G401 (cell line): ENCODE results near the gene PPFIA2. TPM values are rescaled to one million over a fixed set of nuclear protein-coding genes. Genes with fewer than 3 reads are reported as not detected.
A peak's percentile ranks its signal among the peaks of the same experiment; 100 is the strongest.
"Not testable (repeated sequence)": the region's sequence is repeated elsewhere in the genome, so short reads cannot be mapped to it uniquely, and the experiment has no call there.

ENCODE experiments used
- DNase-seq: peaks from one replicate; pipeline ENCODE4 v3.0.0-alpha.2; 2015; ENCODE audit warnings: low spot score
- in situ Hi-C: cut with HindIII; loops from 2 replicates; pipeline ENCODE4 v1.10.0; 2016; ENCODE audit warnings: low sequenced_read_pairs, mixed read lengths
- total RNA-seq: library from RNA; depleted of rRNA; stranded (reverse); fragments of >200 nt; shearing (Covaris generic); gene quantifications from 2 replicates; pipeline ENCODE4 v1.2.3, GENCODE V29; 2014

The PPFIA2 gene
- total RNA-seq, 1 experiment from 2014 or later = not detected

DNA sequence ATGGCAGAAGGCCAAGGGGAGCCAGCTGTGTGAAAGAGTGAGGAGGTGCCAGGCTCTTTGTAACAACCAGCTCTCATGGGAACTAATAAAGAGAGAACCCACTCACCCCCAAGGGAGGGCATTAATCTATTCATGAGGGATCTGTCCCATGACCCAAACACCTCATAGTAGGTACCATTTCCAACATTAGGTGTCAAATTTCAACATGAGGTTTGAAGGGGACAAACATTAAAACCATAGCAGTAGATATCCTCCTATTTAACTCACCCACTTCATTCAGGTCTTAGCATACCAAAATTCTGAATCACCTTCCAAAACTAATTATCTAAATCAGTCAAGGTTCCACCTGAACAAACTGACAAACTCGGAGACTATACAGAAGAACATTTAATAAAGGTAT is 75.3 kb downstream of the PPFIA2 start:
- DNase-seq = no peak
- in situ Hi-C loops = no loop called here

- in situ Hi-C loops = no loop called here
- no peak for DNase-seq
Observed at GRCh38 chr12:81679614-81680013, 79.5 kb downstream of the PPFIA2 start.

DNA sequence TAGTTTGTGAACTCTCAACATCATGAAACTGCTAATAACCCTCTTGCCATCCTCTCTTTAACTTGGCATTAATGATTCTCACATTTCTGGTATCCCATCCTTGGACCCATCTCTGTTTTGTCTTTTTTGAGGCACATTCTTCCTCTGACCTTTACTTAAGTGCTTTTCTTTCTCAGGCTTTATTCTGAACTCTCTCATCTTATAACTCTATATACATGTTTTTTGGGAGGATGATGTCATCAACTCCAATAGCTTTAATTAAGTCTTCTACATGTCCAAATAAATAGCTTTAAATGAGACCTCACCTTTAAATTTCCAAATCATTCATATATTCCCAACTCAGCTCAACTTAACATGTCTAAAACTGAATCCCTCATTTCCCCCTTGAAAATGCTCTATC is 88.4 kb downstream of the PPFIA2 start:
- no peak for DNase-seq
- in situ Hi-C loops = no loop called here

DNA sequence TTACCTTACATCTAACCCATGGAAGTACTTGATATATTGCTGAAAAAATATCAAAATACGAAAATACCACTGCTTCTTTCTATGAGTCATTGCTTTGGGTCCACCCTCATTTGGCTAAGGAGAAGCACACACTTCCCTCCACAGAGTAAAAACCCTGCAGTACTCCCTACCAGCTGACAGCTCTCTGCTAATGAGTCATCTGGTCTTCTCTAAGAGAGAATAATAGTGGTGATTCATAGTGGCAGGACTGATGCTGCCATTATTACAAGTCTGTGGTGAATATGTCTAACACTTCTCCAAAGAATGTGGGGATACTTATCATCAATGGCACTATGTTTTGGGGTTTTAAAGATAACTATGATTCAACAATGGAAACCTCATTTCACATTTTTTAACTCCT is 90.7 kb downstream of the PPFIA2 start:
- in situ Hi-C loops = no loop called here
- DNase-seq = no peak

GRCh38 chr12:81659310-81659709 is 99.8 kb downstream of the PPFIA2 start:
- in situ Hi-C loops = not testable (repeated sequence)

GRCh38 chr12:81644503-81644902 is 114.6 kb downstream of the PPFIA2 start:
- DNase-seq = peak; percentile 76
- in situ Hi-C loops = no loop called here

More at GRCh38 chr12:81659310-81659709, 99.8 kb downstream of the PPFIA2 start:
- DNase-seq = not testable (repeated sequence)

DNA sequence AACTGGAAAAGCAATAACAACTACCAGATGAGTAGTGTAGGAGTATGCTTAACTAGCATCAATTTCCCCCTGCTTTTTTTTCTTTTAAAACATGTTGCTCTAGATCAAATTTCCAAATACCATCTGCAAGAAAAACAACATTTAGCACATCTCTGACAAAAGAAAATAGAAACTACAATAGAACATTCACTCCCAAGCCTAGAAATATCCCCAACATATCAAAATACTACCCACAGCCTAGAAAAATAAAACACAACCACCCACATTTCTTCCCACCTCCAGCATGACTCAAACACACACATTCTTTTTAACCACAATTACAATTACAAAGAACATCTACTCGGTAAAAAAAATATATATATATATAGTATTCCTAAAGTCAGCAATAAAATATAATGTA is 120.0 kb downstream of the PPFIA2 start:
- in situ Hi-C loops = no loop called here
- no peak for DNase-seq

DNA sequence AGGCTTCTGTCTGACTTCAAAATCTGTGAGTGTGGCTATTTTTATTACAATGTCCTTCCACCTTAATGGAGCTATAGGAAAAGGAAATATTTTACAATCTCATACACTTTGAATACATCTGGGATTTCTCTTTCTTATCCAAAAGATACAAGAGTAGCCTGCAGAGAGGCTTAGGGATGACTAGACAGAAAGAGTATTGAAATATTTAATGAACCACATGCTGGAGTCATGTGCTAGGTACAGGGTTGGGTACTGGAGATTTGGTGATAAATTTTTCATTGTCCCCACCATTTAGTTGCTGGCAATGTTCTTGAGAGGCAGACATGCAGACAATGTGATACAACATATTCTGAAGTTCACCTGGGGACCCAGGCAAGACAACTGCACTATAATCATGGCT is 126.0 kb downstream of the PPFIA2 start:
- in situ Hi-C loops = no loop called here
- no peak for DNase-seq

GRCh38 chr12:81627336-81628189 is 131.6 kb downstream of the PPFIA2 start:
- in situ Hi-C loops = no loop called here
- DNase-seq = peak; percentile 84

DNA sequence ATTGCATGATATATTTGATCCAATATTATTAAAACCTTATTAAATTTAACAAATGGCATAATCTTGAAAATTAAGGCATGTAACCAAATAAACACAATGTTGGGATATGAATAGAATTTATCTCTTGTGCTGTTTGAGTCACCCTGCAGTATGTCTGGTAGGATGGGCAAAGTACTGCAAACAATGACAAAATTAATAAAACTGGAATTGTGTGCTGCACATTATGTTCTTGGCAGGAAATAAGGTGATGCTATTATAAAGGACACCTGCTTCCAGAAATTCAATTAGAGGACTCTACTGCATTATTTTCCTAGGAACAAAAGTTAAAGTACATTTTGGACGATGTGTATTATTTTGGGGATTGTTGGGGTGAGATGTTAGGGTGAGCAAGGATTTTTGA is 132.7 kb downstream of the PPFIA2 start:
- DNase-seq = peak; percentile 69
- in situ Hi-C loops = no loop called here

- in situ Hi-C loops = no loop called here
- DNase-seq = no peak
Observed at GRCh38 chr12:81617915-81618314, 141.2 kb downstream of the PPFIA2 start.

DNA sequence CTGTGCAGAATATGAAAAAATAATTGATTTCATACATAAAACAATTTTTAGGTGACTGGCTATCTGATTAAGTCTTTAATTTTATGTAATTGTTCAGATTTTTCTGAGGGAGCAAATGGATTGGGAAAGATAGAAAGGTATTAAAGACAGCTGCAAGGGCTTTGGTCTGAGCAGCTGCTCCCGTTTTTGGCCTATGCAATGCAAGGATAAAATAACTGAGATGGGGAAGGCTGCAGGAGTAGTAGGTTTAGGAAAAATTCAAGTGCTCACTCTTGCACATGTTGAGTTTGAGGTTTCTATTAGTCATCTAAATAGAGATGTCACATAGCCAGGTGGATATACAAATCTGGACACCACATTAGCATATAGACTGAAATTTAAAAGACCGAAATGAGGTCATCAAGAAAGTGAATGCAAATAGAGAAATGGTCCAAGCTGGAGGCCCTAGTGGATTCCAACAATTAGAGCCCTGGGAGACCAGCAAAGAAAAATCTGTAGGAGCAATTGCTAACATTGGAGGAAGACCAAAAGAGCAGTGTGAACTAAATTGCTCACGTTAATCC is 144.0 kb downstream of the PPFIA2 start:
- in situ Hi-C loops = no loop called here
- no peak for DNase-seq

DNA sequence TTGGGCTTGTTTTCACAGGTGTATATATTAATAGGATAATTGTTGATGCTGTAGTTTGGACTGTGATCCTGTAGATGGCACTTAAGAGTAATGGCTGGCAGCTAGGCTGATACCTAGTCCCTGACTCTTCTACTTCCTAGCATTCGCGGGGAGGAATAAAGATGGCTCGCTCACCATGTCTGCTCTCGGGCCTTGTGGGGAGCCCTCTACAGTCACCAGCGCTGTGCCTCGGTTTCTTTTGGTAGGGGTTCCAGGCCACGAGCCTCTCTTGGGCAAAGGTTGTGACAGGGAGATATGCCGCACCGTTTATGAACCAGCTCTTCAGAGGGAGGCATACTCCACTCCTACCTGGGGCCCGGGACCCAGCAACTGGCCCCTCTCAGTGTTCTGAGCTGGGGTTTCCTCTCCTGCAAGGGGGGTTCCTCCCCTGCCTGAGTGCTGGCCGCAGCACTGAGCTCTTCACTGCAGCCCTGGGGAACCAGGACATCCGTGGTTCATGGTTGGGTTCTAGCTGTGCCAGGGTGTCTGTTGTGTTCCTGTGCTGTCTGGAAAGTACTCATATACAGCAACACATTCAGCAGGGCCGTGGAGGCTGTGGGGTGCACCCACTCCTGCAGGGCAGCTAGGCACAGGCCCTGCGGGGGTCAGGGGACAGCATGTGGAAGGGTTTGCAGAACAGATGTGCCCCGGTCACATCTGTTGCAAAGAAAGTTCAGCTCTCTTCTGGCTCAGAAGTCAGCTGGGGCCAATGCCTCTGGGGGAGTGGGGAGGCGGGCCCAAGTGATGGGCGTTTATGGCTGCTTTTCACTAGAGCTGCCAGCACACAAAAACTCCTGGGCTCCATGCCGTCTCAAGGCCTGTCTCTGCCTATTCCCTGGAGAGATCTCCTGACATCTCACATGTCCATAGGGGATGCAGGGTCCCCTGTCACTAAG is 147.9 kb downstream of the PPFIA2 start:
- no peak for DNase-seq
- in situ Hi-C loops = no loop called here

DNA sequence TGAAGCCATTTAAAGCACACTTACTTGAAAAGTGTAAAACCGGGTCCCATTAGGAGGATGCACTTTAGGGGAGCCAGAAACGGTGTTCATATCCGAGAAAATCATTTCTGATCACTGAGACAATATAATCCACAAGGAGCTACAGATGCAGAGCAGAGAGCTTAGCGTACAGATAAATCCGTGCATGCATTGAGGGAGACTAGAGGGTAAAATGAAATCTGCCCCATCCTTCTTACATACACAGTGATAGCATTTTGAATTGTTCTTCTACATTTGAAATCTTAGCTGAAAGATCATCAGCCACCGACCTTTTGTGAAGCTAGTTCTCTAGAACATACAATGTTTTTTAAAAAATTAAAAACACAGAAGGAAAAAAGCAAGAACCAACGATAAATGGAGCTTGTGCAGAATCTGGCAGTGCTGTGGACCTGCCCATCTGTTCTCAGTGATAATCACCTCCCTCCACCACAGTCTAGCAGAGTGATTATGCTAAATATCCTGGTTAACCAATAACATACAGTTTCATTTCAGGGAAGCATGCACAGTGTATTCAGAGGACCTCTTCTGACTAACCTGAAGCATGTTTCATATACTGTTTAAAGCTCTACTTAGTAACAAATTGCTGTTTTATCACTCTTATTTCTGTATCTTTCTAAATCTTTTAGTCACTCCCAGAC is 161.1 kb downstream of the PPFIA2 start:
- DNase-seq = peak; percentile 75
- in situ Hi-C loops = no loop called here

GRCh38 chr12:81596558-81596957 is 162.6 kb downstream of the PPFIA2 start:
- in situ Hi-C loops = no loop called here

GRCh38 chr12:81591256-81591655 is 167.9 kb downstream of the PPFIA2 start:
- no peak for DNase-seq
- in situ Hi-C loops = no loop called here

More at GRCh38 chr12:81596558-81596957, 162.6 kb downstream of the PPFIA2 start:
- no peak for DNase-seq

- in situ Hi-C loops, DNase-seq: not testable (repeated sequence)
Observed at GRCh38 chr12:81590703-81591102, 168.4 kb downstream of the PPFIA2 start.

DNA sequence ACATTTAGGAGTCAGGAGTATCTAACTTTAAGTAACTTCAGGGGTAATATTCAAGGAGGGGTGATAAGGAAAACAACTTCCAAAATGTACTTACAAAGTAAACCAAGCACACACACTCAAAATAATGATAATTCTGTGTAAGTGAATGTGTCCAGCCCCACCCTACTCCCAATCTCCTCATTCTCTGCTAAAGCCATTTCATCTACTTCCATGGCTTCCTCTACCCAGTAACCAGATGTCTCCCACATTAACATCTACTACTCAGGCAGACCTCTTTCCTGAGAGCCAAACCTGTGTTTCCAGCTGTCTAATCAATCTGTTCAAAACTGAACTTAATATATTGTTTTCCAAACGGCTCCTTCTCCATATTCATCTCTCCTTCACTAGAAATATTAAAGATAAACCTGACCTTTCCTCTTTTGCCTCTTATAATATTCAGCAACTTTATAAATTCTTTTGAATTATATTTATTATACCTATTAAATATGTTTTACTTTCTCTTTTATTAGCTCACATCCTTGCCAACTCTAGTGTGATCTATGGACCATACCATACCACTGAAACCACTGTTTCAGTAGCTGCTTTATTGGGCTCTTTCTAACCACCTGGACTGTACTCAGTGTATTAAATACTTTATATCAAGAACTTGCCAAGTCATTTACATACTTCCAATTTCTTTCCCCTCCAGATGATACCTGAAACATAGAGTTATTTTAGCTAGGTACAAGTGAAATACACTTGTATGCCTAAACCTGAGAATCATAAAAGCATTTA is 170.7 kb downstream of the PPFIA2 start:
- in situ Hi-C loops = no loop called here

More for the DNA sequence above, 170.7 kb downstream of the PPFIA2 start:
- DNase-seq = no peak
